PC-3 (cell line): ENCODE data around the gene MAGI2. TPM values are rescaled to one million over a fixed set of nuclear protein-coding genes. Genes with fewer than 3 reads are reported as not detected.
A peak's percentile ranks its signal among the peaks of the same experiment; 100 is the strongest.

Experiments
- ATAC-seq: fragments of 200-7000 bp; cut with Tn5 transposase; 2 replicates; pipeline ENCODE4 v1.9.1; 2020; ENCODE audit warnings: mild to moderate bottlenecking, moderate library complexity
- BruUV-seq: library from RNA; stranded (reverse); fragments of 400-500 nt; replicated peaks from 2 replicates; lab custom pipeline; 2021; lab: Mats Ljungman, UMichigan
- CTCF ChIA-PET: fragments of 300-600 bp; sonication (Branson Sonifier 250); formaldehyde crosslinking; loops from one replicate; lab custom pipeline; 2022; ENCODE audit warnings: antibody characterized with exemption; lab: Charles Lee
- POLR2A ChIA-PET: fragments of 300-600 bp; sonication (Branson Sonifier 250); formaldehyde crosslinking; loops from one replicate; lab custom pipeline; 2022; ENCODE audit warnings: antibody characterized with exemption; ENCODE audit not compliant: unreplicated experiment; lab: Charles Lee
- DNase-seq: peaks from one replicate; pipeline ENCODE4 v3.0.0-alpha.2; 2015
- H2AFZ ChIP-seq: fragments of 300-600 bp; sonication (generic); 2 replicates; pipeline ENCODE4 v1.6.0; 2016; ENCODE audit warnings: antibody characterized with exemption, low read length
- H3F3A ChIP-seq: fragments of 300-600 bp; sonication (generic); one replicate; pipeline ENCODE4 v1.6.0; 2017; ENCODE audit warnings: antibody characterized with exemption, low read length, control low read depth, mild to moderate bottlenecking; ENCODE audit not compliant: unreplicated experiment
- H3K27ac ChIP-seq: fragments of 300-600 bp; sonication (generic); 2 replicates; pipeline ENCODE4 v1.5.1; 2016; ENCODE audit warnings: mild to moderate bottlenecking, low read length
- H3K27me3 ChIP-seq: fragments of 300-600 bp; sonication (generic); 2 replicates; pipeline ENCODE4 v1.6.1; 2016; ENCODE audit warnings: low read length, mixed read lengths
- H3K36me3 ChIP-seq: fragments of 300-600 bp; sonication (generic); 2 replicates; pipeline ENCODE4 v1.6.1; 2016; ENCODE audit warnings: low read depth, mixed run types, low read length, mixed read lengths
- H3K4me1 ChIP-seq: fragments of 300-600 bp; sonication (generic); 2 replicates; pipeline ENCODE4 v1.5.1; 2016; ENCODE audit warnings: low read length; ENCODE audit not compliant: insufficient read depth
- H3K4me2 ChIP-seq: fragments of 300-600 bp; sonication (generic); 2 replicates; pipeline ENCODE4 v1.6.0; 2016; ENCODE audit warnings: low read length
- H3K4me3 ChIP-seq: fragments of 300-600 bp; sonication (generic); 2 replicates; pipeline ENCODE4 v1.5.1; 2016; ENCODE audit warnings: mild to moderate bottlenecking, low read length, mixed read lengths
- H3K79me2 ChIP-seq: fragments of 300-600 bp; sonication (generic); 2 replicates; pipeline ENCODE4 v1.6.1; 2017; ENCODE audit warnings: low read length, mixed read lengths
- H3K9ac ChIP-seq: fragments of 300-600 bp; sonication (generic); 2 replicates; pipeline ENCODE4 v1.6.0; 2016; ENCODE audit warnings: mild to moderate bottlenecking, low read length
- H3K9me2 ChIP-seq: fragments of 300-600 bp; sonication (generic); replicated peaks from 2 replicates; pipeline ENCODE4 v1.6.1; 2016; ENCODE audit warnings: mixed run types, low read length, mixed read lengths
- H3K9me3 ChIP-seq: fragments of 300-600 bp; sonication (generic); 2 replicates; pipeline ENCODE4 v1.6.1; 2016; ENCODE audit warnings: low read length, mixed read lengths
- H4K20me1 ChIP-seq: fragments of 300-600 bp; sonication (generic); 2 replicates; pipeline ENCODE4 v1.6.1; 2016; ENCODE audit warnings: low read length, mixed read lengths
- EZH2 ChIP-seq: fragments of 300-600 bp; sonication (generic); IDR thresholded peaks from one replicate; pipeline ENCODE4 v1.6.1; 2017; ENCODE audit warnings: antibody characterized with exemption, mild to moderate bottlenecking, low read length; ENCODE audit not compliant: unreplicated experiment
- EZH2phosphoT487 ChIP-seq: fragments of 300-600 bp; sonication (generic); IDR thresholded peaks from 2 replicates; pipeline ENCODE4 v1.6.1; 2018; ENCODE audit warnings: mild to moderate bottlenecking, antibody characterized with exemption, low read length, borderline replicate concordance
- intact Hi-C: fragments of 100-400 bp; cut with micrococcal nuclease; formaldehyde crosslinking; loops from 2 replicates; pipeline ENCODE4 v1.9.0; 2023
- total RNA-seq: library from RNA; depleted of rRNA; stranded (reverse); fragments of >200 nt; gene quantifications from 2 replicates; pipeline ENCODE4 v1.2.3, GENCODE V29; 2014
- TF ChIP-seq, protein P1 (sequence below): fragments of 300-600 bp; sonication (generic); conservative IDR thresholded peaks from 2 replicates; pipeline ENCODE4 v1.5.1; 2017; ENCODE audit warnings: antibody characterized with exemption, low read depth, mild to moderate bottlenecking, low read length

MAGI2 gene
- total RNA-seq, 1 experiment from 2014 or later: not detected

DNA sequence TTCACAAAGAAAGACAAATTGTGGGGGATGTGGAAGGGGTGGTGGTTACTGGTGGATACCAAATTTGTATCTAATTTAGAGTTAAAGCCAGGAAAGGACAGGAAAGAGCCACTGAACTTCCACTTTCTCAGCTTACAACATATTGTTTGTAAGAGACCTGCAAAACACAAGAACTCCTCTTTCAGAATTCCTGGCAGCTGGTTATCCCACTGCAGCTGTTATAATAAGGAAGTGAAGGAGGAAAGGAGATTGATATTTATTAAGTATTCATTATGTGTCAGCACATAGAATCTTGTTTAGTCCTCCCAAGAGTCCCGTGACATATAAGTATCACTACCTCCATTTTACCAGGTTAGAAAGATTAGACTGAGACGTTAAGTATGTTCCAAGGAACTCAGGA, 1173.2 kb downstream of the MAGI2 start:
- DNase-seq: no peak
- no peak for TF ChIP-seq EZH2
- no peak for TF ChIP-seq EZH2phosphoT487
- TF ChIP-seq, protein P1, sequence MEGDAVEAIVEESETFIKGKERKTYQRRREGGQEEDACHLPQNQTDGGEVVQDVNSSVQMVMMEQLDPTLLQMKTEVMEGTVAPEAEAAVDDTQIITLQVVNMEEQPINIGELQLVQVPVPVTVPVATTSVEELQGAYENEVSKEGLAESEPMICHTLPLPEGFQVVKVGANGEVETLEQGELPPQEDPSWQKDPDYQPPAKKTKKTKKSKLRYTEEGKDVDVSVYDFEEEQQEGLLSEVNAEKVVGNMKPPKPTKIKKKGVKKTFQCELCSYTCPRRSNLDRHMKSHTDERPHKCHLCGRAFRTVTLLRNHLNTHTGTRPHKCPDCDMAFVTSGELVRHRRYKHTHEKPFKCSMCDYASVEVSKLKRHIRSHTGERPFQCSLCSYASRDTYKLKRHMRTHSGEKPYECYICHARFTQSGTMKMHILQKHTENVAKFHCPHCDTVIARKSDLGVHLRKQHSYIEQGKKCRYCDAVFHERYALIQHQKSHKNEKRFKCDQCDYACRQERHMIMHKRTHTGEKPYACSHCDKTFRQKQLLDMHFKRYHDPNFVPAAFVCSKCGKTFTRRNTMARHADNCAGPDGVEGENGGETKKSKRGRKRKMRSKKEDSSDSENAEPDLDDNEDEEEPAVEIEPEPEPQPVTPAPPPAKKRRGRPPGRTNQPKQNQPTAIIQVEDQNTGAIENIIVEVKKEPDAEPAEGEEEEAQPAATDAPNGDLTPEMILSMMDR: no peak
- H3K27ac ChIP-seq: no peak overlapping the region
- no TSS peak for BruUV-seq
- ATAC-seq: no peak
- no peaks in the 10 kb centered on the region for H3F3A ChIP-seq
- ChIA-PET CTCF (no interaction called here), POLR2A (no interaction called here)
- H3K4me1 ChIP-seq: peaks cover 6% of the 10 kb centered on the region; the same call in 1 of the 2 replicates
- H3K4me3 ChIP-seq: no peak overlapping the region
- no peaks in the 10 kb centered on the region for H3K36me3 ChIP-seq
- H3K9me3 ChIP-seq: no peaks in the 10 kb centered on the region
- H3K27me3 ChIP-seq: peaks cover 12% of the 10 kb centered on the region
- H3K9me2 ChIP-seq: no peaks in the 10 kb centered on the region
- no peak overlapping the region for H3K4me2 ChIP-seq
- no peaks in the 10 kb centered on the region for H4K20me1 ChIP-seq
- no peak overlapping the region for H3K9ac ChIP-seq
- no peaks in the 10 kb centered on the region for H3K79me2 ChIP-seq
- no peak overlapping the region for H2AFZ ChIP-seq
- intact Hi-C loops: no loop called here

DNA sequence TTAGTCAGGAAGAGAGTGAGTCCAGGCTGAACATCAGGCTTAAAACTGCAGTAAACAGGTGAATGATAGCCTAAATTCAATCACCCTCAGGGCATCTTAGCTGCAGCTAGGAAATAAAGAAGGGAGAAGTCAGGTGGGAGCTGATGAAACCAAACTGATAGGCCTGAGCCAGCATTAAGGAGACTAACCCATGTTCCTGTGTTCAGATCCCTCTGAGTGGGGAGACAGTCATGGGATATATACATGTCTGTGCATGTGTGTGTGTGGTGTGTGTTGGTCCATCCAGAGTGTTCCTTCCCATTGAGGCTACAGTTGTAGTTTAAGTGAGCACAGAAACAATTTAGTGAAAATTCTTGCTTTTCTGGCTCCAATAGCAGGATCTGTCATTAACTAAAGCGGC, 1174.0 kb downstream of the MAGI2 start:
- Histone ChIP-seq H2AFZ (no peak overlapping the region), H3K9ac (no peak overlapping the region)

DNA sequence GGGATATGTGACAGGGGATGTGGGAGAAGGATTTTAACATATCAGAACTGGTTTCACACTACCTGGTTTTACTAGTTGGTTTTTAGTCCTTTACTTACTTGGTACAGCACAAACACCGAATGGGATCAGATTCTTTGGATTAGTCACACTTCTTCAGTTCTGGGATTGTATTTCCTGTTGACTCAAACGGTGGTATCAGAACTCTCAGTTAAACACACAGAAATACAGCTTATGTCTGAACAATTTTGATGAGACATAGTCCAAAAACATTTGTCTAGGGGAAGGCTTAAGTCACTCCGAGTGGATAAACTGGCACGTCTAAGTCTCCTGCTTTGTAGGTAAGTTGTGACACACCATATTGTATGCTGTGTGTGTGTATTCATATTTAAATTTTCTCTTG, 1174.4 kb downstream of the MAGI2 start:
- H3F3A ChIP-seq: no peaks in the 10 kb centered on the region
- H3K79me2 ChIP-seq: no peaks in the 10 kb centered on the region
- H3K4me2 ChIP-seq: no peak overlapping the region
- peaks cover 6% of the 10 kb centered on the region; the same call in 1 of the 2 replicates for H3K4me1 ChIP-seq
- DNase-seq: peak; percentile 73
- ChIA-PET POLR2A (no interaction called here), CTCF (no interaction called here)
- H3K9ac ChIP-seq: no peak overlapping the region
- ATAC-seq: peak; percentile 93
- TF ChIP-seq EZH2phosphoT487 (no peak), EZH2 (no peak)
- TF ChIP-seq, protein P1: no peak
- no peaks in the 10 kb centered on the region for H3K36me3 ChIP-seq
- no peaks in the 10 kb centered on the region for H3K9me3 ChIP-seq
- H3K4me3 ChIP-seq: no peak overlapping the region
- H4K20me1 ChIP-seq: no peaks in the 10 kb centered on the region
- H2AFZ ChIP-seq: no peak overlapping the region
- H3K27ac ChIP-seq: no peak overlapping the region
- no TSS peak for BruUV-seq
- no peaks in the 10 kb centered on the region for H3K9me2 ChIP-seq
- H3K27me3 ChIP-seq: peaks cover 3% of the 10 kb centered on the region; the same call in 1 of the 2 replicates
- intact Hi-C loops: no loop called here

More for the DNA sequence above, 1174.0 kb downstream of the MAGI2 start:
- peaks cover 5% of the 10 kb centered on the region; the same call in 1 of the 2 replicates for H3K27me3 ChIP-seq
- no peak overlapping the region for H3K27ac ChIP-seq
- ChIA-PET CTCF (no interaction called here), POLR2A (no interaction called here)
- intact Hi-C loops: no loop called here
- H3K4me3 ChIP-seq: no peak overlapping the region
- H3K4me2 ChIP-seq: no peak overlapping the region
- H3K9me2 ChIP-seq: no peaks in the 10 kb centered on the region
- ATAC-seq (no peak), DNase-seq (no peak)
- no peaks in the 10 kb centered on the region for H3K9me3 ChIP-seq
- no peaks in the 10 kb centered on the region for H4K20me1 ChIP-seq
- peaks cover 6% of the 10 kb centered on the region; the same call in 1 of the 2 replicates for H3K4me1 ChIP-seq
- TF ChIP-seq EZH2: no peak
- no peaks in the 10 kb centered on the region for H3F3A ChIP-seq
- no peaks in the 10 kb centered on the region for H3K79me2 ChIP-seq
- H3K36me3 ChIP-seq: no peaks in the 10 kb centered on the region
- no TSS peak for BruUV-seq
